ENCODE measurements around the gene ZSCAN16. TPM values are rescaled to one million over a fixed set of nuclear protein-coding genes. Genes with fewer than 3 reads are reported as not detected.

Gene ZSCAN16
- total and polyA plus RNA-seq, 9 of the 15 experiments (the other 6 are each of a cell fraction or from before 2014, with no cell fraction given), result 0.08 TPM; not detected in 8

DNA sequence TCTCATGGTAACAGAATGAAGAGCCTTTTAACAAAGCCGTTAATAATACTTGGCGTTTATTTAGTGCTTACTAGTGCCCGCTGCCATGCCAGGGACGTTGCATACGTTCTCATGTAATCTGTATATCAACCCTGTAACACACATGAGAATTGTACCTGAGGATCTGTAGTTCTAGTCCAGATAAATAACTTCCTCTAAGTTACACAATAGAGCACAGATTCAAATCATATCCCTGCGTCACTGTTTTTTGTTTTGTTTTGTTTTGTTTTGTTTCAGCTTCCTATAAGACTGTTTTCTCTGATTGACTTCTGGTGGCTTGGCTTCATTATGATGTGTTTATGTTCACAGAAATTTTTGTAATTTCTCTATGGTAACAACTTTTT lies 553 bp downstream of the ZSCAN16 start:
- CTCF ChIA-PET (ENCODE audit: low intra/inter-chr PET ratio), result no interaction called here
- H3K9ac ChIP-seq (ENCODE audit: insufficient read depth in 1 of 2, low read depth in 2 of 2, low read length in 2 of 2), result no peak overlapping the region
- no peaks in the 10 kb centered on the region for H3K9me3 ChIP-seq (replicated peaks; ENCODE audit: control insufficient read depth, insufficient read depth, low read depth, low read length)
- FAIRE-seq (no peak), ATAC-seq (no peak), DNase-seq (ENCODE audit: extremely low read depth in 1 of 4, low spot score in 3 of 4) (no peak)
- H3K27me3 ChIP-seq (ENCODE audit: control insufficient read depth in 2 of 2, insufficient read depth in 2 of 2, low read length in 2 of 2), result no peaks in the 10 kb centered on the region
- H2AFZ ChIP-seq (ENCODE audit: low read depth, low read length), result no peak overlapping the region
- 94% methylated on average over 6 of the region's 6 CpGs for WGBS (ENCODE audit: insufficient coverage, low coverage, missing lambda C conversion rate)
- no peak overlapping the region for H3K4me2 ChIP-seq (ENCODE audit: insufficient read depth, low read length)
- H3K9me1 ChIP-seq (ENCODE audit: control insufficient read depth, insufficient read depth, low read length), result no peaks in the 10 kb centered on the region
- in situ Hi-C loops (cut with MboI) (no loop called here), intact Hi-C loops (cut with micrococcal nuclease) (no loop called here)
- peaks cover 0 to 4% of the 10 kb centered on the region in 2 experiments; a peak in 3 of 5 replicates for H3K4me1 ChIP-seq (replicated peaks in 1 of 2; ENCODE audit: control insufficient read depth in 2 of 2, insufficient read depth in 2 of 2, low read length in 2 of 2)
- no peak overlapping the region for H3K4me3 ChIP-seq
- H3K27ac ChIP-seq (ENCODE audit: extremely low read depth, low read depth, low read length), result no peak overlapping the region
- BruUV-seq (replicated peaks), result no TSS peak
- peaks cover 95% of the 10 kb centered on the region for H3K36me3 ChIP-seq (ENCODE audit: control insufficient read depth, insufficient read depth, low read length)
- TF ChIP-seq MYBL2 (IDR thresholded peaks at IDR 0.05; ENCODE audit: low read depth), result no peak
- no peak for TF ChIP-seq MYBL2 (CRISPR knock-in tag; IDR thresholded peaks at IDR 0.05; ENCODE audit: borderline replicate concordance)
- TF ChIP-seq KDM5B (IDR thresholded peaks at IDR 0.05; ENCODE audit: insufficient replicate concordance, low read depth, low read length), result no peak
- TF ChIP-seq TOE1 (IDR thresholded peaks at IDR 0.05; ENCODE audit: borderline replicate concordance), result no peak
- TF ChIP-seq TOE1 (CRISPR knock-in tag; IDR thresholded peaks at IDR 0.05; ENCODE audit: borderline replicate concordance, low read depth), result no peak
- TF ChIP-seq, protein P1, sequence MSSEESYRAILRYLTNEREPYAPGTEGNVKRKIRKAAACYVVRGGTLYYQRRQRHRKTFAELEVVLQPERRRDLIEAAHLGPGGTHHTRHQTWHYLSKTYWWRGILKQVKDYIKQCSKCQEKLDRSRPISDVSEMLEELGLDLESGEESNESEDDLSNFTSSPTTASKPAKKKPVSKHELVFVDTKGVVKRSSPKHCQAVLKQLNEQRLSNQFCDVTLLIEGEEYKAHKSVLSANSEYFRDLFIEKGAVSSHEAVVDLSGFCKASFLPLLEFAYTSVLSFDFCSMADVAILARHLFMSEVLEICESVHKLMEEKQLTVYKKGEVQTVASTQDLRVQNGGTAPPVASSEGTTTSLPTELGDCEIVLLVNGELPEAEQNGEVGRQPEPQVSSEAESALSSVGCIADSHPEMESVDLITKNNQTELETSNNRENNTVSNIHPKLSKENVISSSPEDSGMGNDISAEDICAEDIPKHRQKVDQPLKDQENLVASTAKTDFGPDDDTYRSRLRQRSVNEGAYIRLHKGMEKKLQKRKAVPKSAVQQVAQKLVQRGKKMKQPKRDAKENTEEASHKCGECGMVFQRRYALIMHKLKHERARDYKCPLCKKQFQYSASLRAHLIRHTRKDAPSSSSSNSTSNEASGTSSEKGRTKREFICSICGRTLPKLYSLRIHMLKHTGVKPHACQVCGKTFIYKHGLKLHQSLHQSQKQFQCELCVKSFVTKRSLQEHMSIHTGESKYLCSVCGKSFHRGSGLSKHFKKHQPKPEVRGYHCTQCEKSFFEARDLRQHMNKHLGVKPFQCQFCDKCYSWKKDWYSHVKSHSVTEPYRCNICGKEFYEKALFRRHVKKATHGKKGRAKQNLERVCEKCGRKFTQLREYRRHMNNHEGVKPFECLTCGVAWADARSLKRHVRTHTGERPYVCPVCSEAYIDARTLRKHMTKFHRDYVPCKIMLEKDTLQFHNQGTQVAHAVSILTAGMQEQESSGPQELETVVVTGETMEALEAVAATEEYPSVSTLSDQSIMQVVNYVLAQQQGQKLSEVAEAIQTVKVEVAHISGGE (CRISPR knock-in tag; IDR thresholded peaks at IDR 0.05), result no peak
- TF ChIP-seq HOXB6 (CRISPR knock-in tag; IDR thresholded peaks at IDR 0.05; ENCODE audit: borderline replicate concordance), result no peak
- no peak for TF ChIP-seq RNF2 (IDR thresholded peaks at IDR 0.05)
- no peak for TF ChIP-seq SREBF1 (IDR thresholded peaks at IDR 0.05; ENCODE audit: borderline replicate concordance, low read depth, low read length)
- no peak for TF ChIP-seq SAFB2 (IDR thresholded peaks at IDR 0.05; ENCODE audit: borderline replicate concordance, low read depth, low read length, severe bottlenecking)
- TF ChIP-seq, protein P2, sequence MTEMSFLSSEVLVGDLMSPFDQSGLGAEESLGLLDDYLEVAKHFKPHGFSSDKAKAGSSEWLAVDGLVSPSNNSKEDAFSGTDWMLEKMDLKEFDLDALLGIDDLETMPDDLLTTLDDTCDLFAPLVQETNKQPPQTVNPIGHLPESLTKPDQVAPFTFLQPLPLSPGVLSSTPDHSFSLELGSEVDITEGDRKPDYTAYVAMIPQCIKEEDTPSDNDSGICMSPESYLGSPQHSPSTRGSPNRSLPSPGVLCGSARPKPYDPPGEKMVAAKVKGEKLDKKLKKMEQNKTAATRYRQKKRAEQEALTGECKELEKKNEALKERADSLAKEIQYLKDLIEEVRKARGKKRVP (CRISPR knock-in tag; IDR thresholded peaks at IDR 0.05), result no peak
- no peak for TF ChIP-seq TCF7L2 (IDR thresholded peaks at IDR 0.05; ENCODE audit: low read depth, low read length)
- TF ChIP-seq GTF2F1 (IDR thresholded peaks at IDR 0.05; ENCODE audit: low read depth, low read length), result no peak
- no peak for TF ChIP-seq HSF4 (CRISPR knock-in tag; IDR thresholded peaks at IDR 0.05; ENCODE audit: borderline replicate concordance)
- TF ChIP-seq SIN3A (IDR thresholded peaks at IDR 0.05; ENCODE audit: borderline replicate concordance in 2 of 2, control insufficient read depth in 1 of 2, low read depth in 2 of 2, low read length in 2 of 2), result no peak
- no peak for TF ChIP-seq ESRRB (CRISPR knock-in tag; IDR thresholded peaks at IDR 0.05; ENCODE audit: borderline replicate concordance)
- TF ChIP-seq FOS (IDR thresholded peaks at IDR 0.05; ENCODE audit: extremely low read depth, insufficient read length), result no peak
- peaks cover 53% of the 10 kb centered on the region for H3K79me2 ChIP-seq (ENCODE audit: control insufficient read depth, insufficient read depth, low read length)
- POLR2A ChIA-PET, result interaction anchor here (0.6 to 1.5 kb wide), 5 partner anchors 8 to 211 kb away, joined by 3 to 7 read pairs (median 3); partner anchors contain the start of gene ZSCAN31
- no peaks in the 10 kb centered on the region for H4K20me1 ChIP-seq (replicated peaks; ENCODE audit: control insufficient read depth, insufficient read depth, low read length)
